RPMI8226 (cell line): ENCODE data around the gene HPS4.

Source experiments
- DNase-seq: peaks from one replicate; pipeline ENCODE4 v3.0.0-alpha.2; 2015

HPS4 gene

GRCh38 chr22:26463688-26464087 lies 19.9 kb downstream of the HPS4 start:
- DNase-seq = no peak

- DNase-seq = no peak
These were observed 20.4 kb downstream of the HPS4 start for GRCh38 chr22:26463101-26463661.

- no peak for DNase-seq
These were observed 20.9 kb downstream of the HPS4 start for GRCh38 chr22:26462641-26463040.

GRCh38 chr22:26462051-26462450 lies 21.5 kb downstream of the HPS4 start:
- no peak for DNase-seq

- DNase-seq = peak; percentile 13
These were observed 22.3 kb downstream of the HPS4 start for GRCh38 chr22:26461188-26461810.

GRCh38 chr22:26460202-26460601 lies 23.4 kb downstream of the HPS4 start:
- DNase-seq = no peak

- no peak for DNase-seq
These were observed 25.8 kb downstream of the HPS4 start for GRCh38 chr22:26457661-26458272.

GRCh38 chr22:26453812-26454500 lies 29.6 kb downstream of the HPS4 start:
- no peak for DNase-seq

- DNase-seq = no peak
These were observed 30.4 kb downstream of the HPS4 start for GRCh38 chr22:26453216-26453615.

- no peak for DNase-seq
These were observed 31.2 kb downstream of the HPS4 start for GRCh38 chr22:26452236-26453016.

GRCh38 chr22:26450453-26451185 lies 33.0 kb downstream of the HPS4 start:
- DNase-seq = no peak

GRCh38 chr22:26448941-26449340 lies 34.6 kb downstream of the HPS4 start:
- no peak for DNase-seq

- DNase-seq = no peak
These were observed 35.2 kb downstream of the HPS4 start for GRCh38 chr22:26448334-26448733.

- no peak for DNase-seq
These were observed 35.8 kb downstream of the HPS4 start for GRCh38 chr22:26447584-26448329.

- DNase-seq = no peak
These were observed 36.6 kb downstream of the HPS4 start for GRCh38 chr22:26446808-26447515.

GRCh38 chr22:26445577-26446275 lies 37.9 kb downstream of the HPS4 start:
- DNase-seq = no peak

GRCh38 chr22:26444777-26445176 lies 38.8 kb downstream of the HPS4 start:
- no peak for DNase-seq

- DNase-seq = no peak
These were observed 39.5 kb downstream of the HPS4 start for GRCh38 chr22:26443901-26444690.

- DNase-seq = no peak
These were observed 41.4 kb downstream of the HPS4 start for GRCh38 chr22:26442086-26442756.
